HPDE6-E6E7 (cell line): ENCODE data around the gene HOXB3.

ENCODE experiments used
- DNase-seq: peaks from one replicate; pipeline ENCODE4 v3.0.0; 2011; ENCODE audit warnings: missing footprints; ENCODE audit errors: extremely low spot score

HOXB3 gene

GRCh38 chr17:48586355-48587258 lies 3.4 kb downstream of the HOXB3 start:
- DNase-seq = no peak

GRCh38 chr17:48584223-48584741 lies 5.8 kb downstream of the HOXB3 start:
- no peak for DNase-seq

- no peak for DNase-seq
These were observed 6.3 kb downstream of the HOXB3 start for GRCh38 chr17:48583708-48584222.

- DNase-seq = no peak
These were observed 7.3 kb downstream of the HOXB3 start for GRCh38 chr17:48582750-48583069.

- DNase-seq = no peak
These were observed 10.1 kb downstream of the HOXB3 start for GRCh38 chr17:48579760-48580554.

- no peak for DNase-seq
These were observed 10.6 kb downstream of the HOXB3 start for GRCh38 chr17:48579471-48579759.

- DNase-seq = no peak
These were observed 11.2 kb downstream of the HOXB3 start for GRCh38 chr17:48578616-48579470.

- DNase-seq = no peak
These were observed 12.0 kb downstream of the HOXB3 start, which contains the start of gene HOXB4 for GRCh38 chr17:48577946-48578615. Gene HOXB4, minus strand, starts transcription at chr17:48578350. Its CDS starts 31 bp downstream, at chr17:48578319.

GRCh38 chr17:48577330-48577945 lies 12.6 kb downstream of the HOXB3 start:
- no peak for DNase-seq

- DNase-seq = no peak
These were observed 13.3 kb downstream of the HOXB3 start for GRCh38 chr17:48576479-48577309.

- no peak for DNase-seq
These were observed 14.2 kb downstream of the HOXB3 start for GRCh38 chr17:48575673-48576478.

- DNase-seq = no peak
These were observed 14.9 kb downstream of the HOXB3 start for GRCh38 chr17:48575066-48575582.

GRCh38 chr17:48574505-48575065 lies 15.5 kb downstream of the HOXB3 start:
- no peak for DNase-seq

GRCh38 chr17:48571826-48572417 lies 18.1 kb downstream of the HOXB3 start:
- no peak for DNase-seq

- DNase-seq = no peak
These were observed 18.8 kb downstream of the HOXB3 start for GRCh38 chr17:48571024-48571818.

GRCh38 chr17:48570325-48571023 lies 19.6 kb downstream of the HOXB3 start:
- DNase-seq = no peak
